NT2/D1 (cell line): ENCODE data around the gene ZNF385C.

ENCODE experiments used
- SUZ12 ChIP-seq: IDR thresholded peaks from 2 replicates; pipeline ENCODE4 v1.6.1; 2011; ENCODE audit not compliant: insufficient read length, insufficient read depth; ENCODE audit errors: extremely low read depth
- YY1 ChIP-seq: IDR thresholded peaks from 2 replicates; pipeline ENCODE4 v1.6.1; 2011; ENCODE audit not compliant: insufficient read length, insufficient read depth
- ZNF274 ChIP-seq: IDR thresholded peaks from 2 replicates; pipeline ENCODE4 v1.6.1; 2011; ENCODE audit warnings: mild to moderate bottlenecking, low read depth, low read length

GRCh38 chr17:42056635-42057034, 41.6 kb downstream of the ZNF385C start:
- no peak for TF ChIP-seq YY1
- TF ChIP-seq ZNF274 = no peak
- TF ChIP-seq SUZ12 = no peak
